Ecto neural progenitor cell (in vitro differentiated cells): ENCODE data around the gene TMEM131.
"Not testable (repeated sequence)": the region's sequence is repeated elsewhere in the genome, so short reads cannot be mapped to it uniquely, and the experiment has no call there.

Source experiments
- DNase-seq: peaks from one replicate; pipeline ENCODE4 v3.0.0-alpha.2; 2018; ENCODE audit warnings: low spot score

Gene TMEM131

DNA sequence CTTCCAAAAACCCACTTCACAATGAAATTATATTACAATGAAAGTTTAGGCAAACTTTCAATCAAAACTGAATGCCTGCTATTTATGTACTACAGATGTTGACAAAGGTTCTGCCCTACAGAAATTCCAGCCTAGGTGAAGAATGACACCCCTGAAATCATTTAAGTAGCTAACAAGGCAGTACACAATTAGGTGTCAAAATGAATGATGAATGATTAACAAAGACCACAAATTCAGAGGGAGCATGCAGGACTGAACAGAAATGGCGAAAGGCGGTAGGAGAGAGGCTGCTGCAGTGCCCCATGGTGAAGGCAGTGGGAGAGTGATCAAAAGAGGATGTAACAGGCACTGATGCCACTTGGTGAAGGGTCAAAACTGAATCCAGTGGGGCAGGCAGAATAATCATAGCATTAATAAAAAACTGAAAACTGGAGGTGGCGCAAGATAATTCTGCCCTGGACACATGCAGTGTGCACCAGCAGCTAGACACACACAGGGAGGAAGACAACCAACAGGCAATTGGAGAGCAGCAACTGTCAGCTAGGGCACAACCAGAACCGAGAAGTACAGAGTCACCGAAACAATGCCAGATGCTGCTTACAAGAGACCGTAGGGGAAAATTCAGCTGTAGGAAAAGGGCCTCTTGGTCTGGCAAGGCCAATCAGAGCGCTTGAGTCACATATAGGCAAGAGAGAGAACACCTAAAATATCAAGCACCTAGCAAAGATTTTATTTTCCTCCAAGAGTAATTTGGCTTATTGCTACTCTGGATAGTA, 4.5 kb downstream of the TMEM131 start:
- DNase-seq, result no peak

DNA sequence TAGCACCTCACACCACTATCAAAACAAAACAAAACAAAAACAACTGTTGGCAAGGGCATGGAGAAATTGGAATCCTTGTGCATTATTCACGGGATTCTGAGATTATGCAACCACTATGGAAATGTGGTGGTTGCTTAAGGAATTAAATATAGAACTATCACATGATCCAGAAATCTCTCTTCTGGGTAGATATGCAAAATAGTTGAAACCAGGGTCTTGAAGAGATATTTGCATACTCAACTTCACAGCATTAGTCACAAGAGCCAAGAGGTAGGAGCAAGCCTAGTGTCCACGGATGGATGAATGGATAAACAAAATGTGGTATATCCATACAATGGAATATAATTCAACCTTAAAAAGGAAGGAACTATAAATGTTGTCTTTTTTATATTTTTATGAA, 7.0 kb downstream of the TMEM131 start:
- no peak for DNase-seq

DNA sequence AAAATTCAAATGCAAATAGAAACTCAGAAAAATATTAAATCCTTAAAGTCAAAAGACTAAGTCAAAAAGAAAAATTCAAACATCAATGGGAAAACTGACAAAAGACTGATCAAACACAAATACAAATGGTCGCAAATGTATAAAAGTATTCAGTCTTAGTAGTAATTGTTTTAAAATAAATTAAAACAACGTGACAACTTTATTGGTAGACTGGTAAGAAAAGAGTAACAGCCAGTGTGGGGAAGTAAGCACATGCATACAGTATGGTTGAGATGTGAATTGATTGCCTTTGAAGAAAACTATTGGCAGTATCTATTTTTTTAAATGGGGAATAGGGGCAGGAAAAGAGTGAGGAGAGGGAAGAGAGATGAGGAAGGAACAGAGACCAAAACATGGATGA, 9.8 kb downstream of the TMEM131 start:
- DNase-seq, result no peak

DNA sequence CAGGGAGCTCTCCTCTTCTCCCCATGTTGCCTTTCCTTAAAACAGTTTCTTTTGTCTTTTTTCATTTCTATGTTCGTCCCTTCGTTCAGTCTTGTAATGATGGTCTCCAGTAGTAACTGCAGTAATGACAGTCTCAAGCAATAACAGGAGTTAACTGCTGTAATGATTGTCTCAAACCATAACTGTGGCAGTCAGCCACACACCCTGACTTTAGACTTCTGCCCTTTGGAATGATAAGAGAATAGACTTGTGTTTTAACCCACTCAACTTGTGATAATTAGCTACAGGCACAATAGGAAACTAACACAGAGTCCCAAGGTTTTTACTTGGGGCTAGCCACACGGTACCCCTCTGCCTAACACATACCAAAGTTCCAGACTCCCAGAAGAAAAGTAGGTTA, 12.1 kb downstream of the TMEM131 start:
- no peak for DNase-seq

DNA sequence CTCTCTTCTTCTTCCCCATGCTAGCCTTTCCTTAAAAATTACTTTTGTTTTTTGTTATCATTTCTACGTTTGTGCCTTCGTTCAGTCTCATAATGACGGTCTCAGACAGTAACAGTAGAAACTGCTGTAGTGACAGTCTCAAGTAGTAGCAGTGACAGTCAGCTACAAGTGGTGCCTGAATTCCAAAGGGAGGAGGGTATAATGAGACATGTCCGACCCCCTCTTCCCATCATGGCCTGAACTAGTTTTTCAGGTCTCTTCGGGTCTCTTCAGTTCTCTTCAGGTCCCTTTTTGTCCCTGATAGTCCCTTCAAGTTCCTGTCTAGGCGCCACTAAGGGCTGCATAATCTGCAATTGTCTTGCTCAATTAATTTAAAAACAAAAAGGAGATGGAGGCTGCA, 12.6 kb downstream of the TMEM131 start:
- no peak for DNase-seq

DNA sequence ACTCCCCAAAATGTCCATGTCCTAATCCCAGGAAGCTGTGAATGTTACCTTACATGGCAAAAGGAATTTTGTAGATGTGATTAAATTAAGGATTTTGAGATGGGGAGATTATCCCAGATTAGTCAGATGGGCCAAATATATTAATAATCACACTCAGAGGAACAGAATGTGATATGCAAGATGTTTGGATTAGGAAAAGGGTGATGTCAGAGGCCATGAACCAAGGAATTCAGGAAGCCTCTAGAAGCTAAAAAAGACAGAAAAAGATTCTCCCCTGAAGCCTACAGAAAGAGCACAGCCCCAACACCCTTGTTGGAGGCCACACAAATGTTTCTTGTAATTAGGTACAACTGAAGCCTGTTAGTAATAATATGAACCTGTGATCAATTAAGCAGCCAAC, 13.1 kb downstream of the TMEM131 start:
- DNase-seq, result no peak

DNA sequence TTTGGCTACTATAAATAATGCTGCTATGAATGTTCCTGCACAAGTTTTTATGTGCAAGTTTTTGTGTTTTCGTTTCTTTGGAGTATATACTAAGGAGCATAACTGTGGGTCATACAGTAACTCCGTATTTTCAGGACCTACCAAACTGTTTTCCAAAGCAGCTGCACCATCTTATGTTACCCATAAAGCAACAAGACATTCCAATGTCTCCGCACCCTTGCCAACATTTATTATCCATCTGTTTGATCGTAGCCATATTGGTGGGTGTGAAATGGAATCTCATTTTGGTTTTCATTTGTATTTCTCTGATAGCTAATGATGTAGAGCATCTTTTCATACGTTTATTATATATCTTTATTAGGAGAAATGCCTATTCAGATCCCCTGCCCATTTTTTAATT, 13.8 kb downstream of the TMEM131 start:
- DNase-seq, result no peak

DNA sequence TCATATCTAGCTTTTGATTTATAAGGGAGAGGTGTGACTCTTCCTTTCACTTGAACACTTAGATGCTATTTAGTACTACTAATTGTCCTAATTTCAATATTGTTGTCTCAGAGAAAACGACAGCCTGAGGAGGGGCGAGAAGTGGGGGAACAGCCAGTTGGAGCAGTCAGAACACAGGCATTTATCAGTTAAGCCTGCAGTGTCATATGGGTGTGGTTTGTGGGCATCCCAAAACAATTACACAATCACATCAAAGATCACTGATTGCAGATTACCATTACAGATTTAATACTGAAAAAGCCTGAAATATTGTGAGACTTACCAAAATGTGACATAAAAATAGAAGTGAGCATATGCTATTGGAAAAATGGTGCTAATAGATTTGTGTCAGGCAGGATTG, 15.8 kb downstream of the TMEM131 start:
- DNase-seq, result no peak

DNA sequence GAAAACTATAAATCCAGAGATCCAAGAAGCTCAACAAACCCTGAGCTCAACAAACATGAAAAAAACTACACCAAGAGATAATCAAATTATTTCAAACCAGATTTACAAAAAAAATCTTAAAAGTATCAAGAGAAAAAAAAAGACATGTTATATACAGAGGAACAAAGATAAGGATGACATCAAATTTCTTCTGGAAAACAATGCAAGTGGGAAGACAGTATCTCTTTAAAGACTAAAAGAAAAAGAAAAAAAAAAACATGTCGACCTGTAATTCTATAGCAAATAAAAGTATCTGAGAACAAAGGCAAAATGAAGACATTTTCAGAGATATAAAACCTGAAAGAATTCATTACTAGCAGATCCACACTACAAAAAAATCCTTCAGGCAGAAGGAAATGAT, 21.3 kb downstream of the TMEM131 start:
- DNase-seq, result no peak

DNA sequence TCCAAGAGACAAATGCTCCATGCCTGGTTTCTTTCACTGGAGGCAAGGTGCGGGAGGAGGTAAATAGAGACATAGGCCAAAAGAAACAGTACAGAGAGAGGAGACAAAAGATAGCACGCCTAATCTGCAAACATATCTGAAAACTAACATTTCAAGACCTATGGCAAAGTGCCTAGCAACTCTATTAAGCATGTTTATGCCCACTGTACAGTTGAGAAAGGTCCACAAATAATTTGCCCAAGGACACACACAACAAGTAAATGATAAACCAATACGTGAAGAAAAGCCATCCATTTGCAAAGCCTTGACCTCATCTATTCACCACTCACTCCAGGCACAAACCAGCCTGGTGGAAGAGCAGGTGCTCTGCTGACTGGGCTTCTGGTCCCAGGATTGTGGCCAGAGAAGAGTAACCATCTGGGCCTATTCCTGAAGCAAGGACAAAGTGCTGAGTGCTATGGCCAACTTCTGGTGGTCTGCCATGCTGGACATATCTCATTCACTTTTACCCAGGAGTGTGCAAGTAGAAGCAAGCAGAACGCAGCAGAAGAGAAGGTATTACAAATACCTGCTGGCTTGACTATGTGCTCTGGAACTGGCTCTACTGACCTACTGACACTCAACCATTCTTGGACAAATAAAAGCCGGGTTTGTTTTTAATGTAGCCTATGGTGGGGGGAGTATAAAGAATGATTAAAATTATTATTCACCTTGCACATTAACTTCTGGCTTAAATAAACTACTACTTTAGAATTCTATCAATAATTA, 25.3 kb downstream of the TMEM131 start:
- DNase-seq, result no peak

DNA sequence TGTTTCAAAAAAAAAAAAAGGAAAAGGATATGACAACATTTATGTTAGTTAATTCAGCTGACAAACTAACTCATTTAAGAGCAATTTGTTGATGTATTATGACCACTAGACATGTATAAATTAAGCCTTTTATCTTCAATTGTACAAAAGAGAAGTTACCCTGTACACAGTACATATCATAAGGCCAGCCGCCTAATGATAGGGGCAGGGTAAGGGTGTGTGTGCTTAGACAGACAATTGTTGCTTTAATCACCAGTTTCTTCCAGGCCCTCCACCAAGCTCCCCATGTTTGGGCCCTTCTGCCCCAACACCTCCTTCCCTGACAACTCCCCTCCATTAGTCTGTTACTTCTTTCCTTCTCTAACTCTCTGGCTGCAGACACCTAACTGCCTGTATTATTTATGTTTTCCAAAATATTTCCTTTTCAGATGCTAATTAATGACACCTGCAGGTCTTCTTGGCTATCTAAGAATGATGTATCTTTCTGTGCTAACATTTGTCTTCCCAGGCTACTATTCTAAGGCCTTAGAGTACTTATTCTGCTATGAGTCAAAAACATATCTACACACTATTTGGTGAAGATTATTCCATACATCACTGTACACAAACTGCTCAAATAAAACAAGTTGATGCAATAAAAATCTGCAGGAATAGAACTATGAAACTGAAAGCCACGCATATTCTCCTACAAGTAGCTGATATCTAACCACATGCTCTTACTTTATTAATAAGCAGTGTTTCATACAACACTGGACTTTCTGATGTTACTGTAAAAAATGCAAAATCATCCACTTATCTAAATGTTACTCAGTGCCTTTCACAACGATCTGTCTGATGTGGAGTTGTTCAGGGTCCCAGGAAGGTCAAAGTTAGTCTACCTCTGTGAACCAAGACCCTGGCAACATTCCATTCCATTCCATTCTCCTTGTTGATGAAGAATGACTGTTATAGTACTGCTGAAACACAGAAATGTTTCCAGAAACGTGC, 26.4 kb downstream of the TMEM131 start:
- DNase-seq, result no peak

DNA sequence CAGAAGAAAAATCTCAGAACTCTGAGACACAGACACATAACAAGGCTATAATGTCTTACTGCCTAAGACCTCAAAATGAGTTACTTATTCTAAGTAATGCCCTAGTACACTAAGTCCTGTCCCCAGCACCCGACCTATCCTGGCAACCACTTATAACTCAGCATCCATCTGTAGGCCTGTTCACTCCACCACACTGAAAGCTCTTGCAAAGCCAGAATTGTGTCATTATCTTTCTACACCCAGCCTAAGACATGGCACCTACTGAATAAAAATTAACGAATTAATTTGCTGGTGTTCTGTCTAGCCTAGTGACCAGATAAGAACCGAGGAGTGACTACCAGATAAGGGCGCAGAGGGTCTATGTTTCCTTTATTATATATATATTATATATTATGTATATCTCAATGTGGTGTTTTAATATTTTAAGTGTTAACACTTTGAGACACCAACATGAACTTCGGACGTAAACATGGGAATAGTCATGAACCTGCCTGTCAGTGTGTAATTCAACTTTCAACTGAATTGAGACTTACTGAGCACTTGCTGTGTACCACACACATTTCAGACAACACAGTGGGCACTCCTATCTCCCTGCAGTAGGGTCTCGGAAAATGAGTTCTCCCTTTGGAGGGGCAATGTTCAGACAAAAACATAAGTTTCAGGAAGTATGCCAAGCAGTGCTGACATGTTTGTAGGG, 27.7 kb downstream of the TMEM131 start:
- no peak for DNase-seq

DNA sequence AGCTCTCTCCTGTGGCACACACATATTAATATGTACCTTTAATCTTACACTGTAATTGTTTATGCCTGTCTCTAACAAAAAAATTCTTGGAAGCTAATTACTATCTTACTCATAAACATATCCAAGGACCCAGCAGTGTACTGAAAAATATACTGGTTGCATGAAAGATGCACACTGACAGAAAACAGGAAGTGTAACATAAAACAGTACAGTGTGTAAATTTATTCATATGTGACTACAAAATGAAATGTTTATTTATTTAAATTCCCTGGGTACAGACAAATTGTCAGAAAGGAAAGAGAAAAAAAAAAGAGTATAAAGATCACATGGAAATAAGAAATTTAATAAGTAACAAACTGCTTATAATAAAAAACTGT, 28.5 kb downstream of the TMEM131 start:
- no peak for DNase-seq

DNA sequence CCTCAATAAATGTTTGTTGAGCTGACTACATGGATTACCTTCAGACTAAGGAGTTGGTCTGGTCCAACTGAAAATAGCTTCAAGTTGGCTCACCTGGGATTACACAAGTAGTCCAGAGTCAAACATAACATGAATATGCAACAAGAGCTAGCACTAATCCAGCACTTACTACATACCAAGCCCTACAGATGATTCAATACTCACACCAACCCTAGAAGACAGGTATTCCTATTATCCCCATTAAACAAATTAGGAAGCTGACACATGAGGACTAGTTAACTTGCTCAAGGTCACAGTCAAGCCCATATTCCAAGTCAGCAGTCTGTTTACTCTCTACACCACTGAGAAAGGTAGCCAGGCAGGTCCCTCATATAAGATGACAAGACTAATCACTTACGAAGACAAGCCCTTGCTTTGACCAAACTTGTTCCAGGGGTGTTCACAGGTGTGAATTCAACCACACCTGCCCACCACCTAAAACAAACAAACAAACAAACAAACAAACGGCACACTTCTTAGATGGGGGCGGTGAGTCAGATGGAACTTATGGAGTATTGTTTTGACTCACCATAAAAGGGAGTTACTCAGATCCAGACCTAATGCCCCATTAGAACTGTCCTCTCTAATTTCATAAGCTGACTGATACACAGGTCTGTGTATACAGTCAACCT, 29.1 kb downstream of the TMEM131 start:
- no peak for DNase-seq

DNA sequence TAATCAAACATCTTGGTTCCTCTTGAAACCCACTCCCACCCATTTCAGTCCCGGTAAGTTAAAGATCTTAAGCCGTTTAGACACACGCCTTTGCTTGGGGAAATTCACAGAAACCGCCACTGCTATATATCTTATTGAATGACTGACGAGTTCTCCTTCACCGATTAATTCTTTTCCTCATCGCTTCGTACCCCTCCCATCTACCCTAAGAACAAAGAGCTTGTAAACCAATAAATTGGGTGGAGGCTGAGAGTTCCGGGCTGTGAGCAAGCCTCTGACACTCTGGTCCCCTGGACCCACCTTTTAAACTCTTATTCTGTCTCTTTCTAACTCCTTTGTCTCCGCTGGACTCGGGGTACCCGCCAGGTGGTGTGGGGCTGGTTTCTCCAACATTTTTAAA, 30.6 kb downstream of the TMEM131 start:
- DNase-seq, result no peak

DNA sequence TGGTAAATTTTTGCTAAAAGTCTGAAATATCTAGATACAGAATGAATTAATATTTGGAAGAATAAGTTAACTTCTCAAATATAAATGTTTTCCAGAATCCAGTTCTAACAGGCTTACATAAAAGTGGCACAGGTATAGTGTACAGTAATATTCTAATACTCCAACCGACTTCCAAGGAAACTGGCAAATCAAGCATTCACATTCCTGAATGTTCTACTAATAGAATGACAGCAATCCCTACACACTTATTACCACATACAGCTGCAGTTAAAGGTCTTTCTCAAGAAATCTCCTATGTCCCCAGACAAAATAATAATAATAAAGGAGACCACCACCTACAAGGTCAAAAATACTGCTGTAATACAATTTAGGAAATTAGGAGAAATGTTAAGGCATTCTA, 31.9 kb downstream of the TMEM131 start:
- DNase-seq, result no peak

DNA sequence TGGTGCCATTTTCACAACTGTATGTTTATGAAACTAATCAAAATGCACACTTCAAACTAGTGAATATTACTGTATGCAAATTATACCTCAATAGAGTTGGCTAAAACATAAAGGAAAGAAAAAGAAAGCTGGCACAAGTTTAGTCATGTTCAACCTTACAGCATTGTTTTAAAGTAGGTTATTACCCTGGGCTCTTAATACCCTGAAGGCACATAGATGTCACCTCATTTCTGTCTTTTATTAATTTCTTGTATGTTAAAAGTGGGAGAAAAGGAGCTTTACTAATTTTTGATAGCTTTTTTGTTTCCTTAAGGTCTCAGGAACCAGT, 32.7 kb downstream of the TMEM131 start:
- no peak for DNase-seq

DNA sequence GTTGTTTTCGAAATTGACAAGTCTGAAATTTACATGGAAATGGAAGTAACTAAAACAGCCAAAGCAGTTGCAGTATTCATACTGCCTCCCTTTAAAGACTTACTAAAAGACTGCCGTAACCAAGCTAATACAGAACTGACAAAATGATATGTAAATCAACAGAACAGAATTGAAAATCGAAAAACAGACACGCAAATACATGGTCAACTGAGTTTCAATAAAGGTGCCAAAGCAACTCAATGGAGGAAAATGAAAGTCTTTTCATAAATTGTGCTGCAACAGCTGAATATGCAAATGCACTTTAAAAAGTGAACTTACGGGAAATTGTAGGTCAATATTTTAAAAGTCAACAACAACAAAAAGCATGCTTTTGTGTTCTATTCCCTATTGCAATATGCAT, 34.2 kb downstream of the TMEM131 start:
- no peak for DNase-seq

DNA sequence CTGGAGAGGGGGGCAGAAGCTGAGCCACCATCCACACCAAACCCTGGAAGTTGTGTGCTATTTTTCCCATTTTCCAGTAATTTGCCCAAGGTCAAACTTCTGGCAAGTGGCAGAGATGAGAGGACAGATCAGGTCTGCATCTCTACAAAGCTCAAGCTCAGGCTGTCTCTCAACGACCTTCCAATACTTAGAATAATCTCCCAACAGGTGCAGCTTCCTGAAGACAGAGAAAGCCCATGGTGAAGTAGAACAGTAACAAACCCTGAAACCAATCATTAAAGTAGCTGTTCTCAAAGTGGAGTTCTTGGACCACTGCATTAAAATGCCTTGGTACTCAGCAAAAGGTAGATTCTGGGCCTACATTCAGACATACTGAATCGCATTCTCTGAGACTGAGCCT, 37.6 kb downstream of the TMEM131 start:
- DNase-seq, result no peak

DNA sequence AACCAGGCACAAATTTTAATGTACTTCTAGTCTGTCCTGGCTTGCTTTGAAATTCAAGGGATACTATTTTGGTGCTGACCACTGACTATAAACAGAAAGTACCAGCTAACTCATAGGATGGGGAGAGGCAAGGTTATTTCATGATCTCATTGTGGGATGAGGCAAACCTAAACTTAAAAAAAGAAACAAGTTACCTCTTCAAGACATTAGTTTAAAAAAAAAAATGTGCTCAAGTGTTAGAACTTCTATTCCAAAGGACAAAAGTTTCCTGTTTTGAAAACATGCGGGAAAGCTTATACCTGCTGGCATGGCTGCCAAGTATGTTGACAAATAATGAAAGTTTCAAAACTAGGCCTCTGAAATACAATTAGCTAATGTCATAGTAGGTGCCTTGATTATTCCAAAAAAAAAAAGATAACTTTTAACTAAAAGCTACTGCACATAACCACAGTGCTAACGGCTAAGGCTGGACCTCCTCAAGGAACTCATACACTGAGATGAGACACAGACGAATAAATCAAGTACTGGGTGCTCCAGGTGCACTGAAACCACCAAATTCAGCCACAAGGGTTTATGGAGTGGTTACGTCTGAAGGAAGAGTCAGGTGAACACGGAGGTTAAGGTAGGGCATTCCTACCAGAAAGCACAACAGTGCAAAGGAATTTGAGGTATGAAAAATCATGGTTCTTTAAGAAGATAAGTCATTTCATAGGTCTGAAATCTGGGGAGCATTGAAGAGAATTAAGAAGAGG, 38.1 kb downstream of the TMEM131 start:
- no peak for DNase-seq

DNA sequence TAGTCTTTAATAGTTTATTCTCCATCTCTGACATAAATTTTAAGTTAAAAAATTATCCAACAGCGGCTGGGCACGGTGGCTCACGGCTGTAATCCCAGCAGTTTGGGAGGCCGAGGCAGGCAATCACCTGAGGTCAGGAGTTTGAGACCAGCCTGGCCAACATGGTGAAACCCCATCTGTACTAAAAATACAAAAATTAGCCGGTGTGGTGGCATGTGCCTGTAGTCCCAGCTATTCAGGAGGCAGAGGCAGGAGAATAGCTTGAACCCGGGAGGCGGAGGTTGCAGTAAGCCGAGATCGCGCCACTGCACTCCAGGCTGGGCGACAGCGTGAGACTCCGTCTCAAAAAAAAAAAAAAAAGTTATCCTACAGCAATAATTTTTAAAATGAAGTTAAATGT, 39.0 kb downstream of the TMEM131 start:
- not testable (repeated sequence) for DNase-seq
